DOHH2 (cell line): ENCODE measurements around the gene ARHGAP19.

ENCODE experiments used
- CTCF ChIP-seq: fragments of 200-600 bp; sonication (generic); IDR thresholded peaks from one replicate; pipeline ENCODE4 v1.5.1; 2014; ENCODE audit warnings: antibody characterized with exemption, mild to moderate bottlenecking, low read depth, low read length; ENCODE audit not compliant: poor library complexity, severe bottlenecking
- EZH2phosphoT487 ChIP-seq: fragments of 200-600 bp; sonication (generic); IDR thresholded peaks from 2 replicates; pipeline ENCODE4 v1.6.1; 2017; ENCODE audit warnings: borderline replicate concordance, mild to moderate bottlenecking, antibody characterized with exemption, low read length, moderate library complexity, mixed read lengths

GRCh38 chr10:97207131-97207530 is 85.3 kb downstream of the ARHGAP19 start:
- TF ChIP-seq CTCF = no peak
- no peak for TF ChIP-seq EZH2phosphoT487
